H1 (cell line): ENCODE data around the gene HACD2. TPM values are rescaled to one million over a fixed set of nuclear protein-coding genes. Genes with fewer than 3 reads are reported as not detected.

Experiments
- polyA plus RNA-seq, 7 experiments: library from polyadenylated mRNA; depleted of rRNA in 3 of 7; stranded (reverse) in 5 of 7; unstranded in 2 of 7; fragments of >200 nt in 5 of 7; fragments of 200-250 nt in 2 of 7; gene quantifications; 1 replicate in 5 of 7; 2 replicates in 1 of 7; 4 replicates in 1 of 7; pipeline versions ENCODE4 v1.2.1 to v1.2.3, GENCODE V29; 2011 to 2013; ENCODE audit warnings: missing spikeins in 2 of 7, mixed read lengths in 2 of 7
- total RNA-seq: library from RNA; stranded (reverse); fragmentation: NEBNext Ultra II Directional; extraction: Animal tissue kit (Norgen Biotek cat#: 25700); gene quantifications from 2 replicates; pipeline ENCODE4 v1.2.1, GENCODE V29; 2021
- TF ChIP-seq, protein P1 (sequence below), 3 experiments: IDR thresholded peaks; 1 replicate in 2 of 3; 2 replicates in 1 of 3; pipeline versions ENCODE4 v1.5.1 to v1.6.1; 2011; ENCODE audit warnings: low read length in 3 of 3, mild to moderate bottlenecking in 3 of 3, inconsistent platforms in 2 of 3, low read depth in 1 of 3, moderate library complexity in 1 of 3; ENCODE audit not compliant: insufficient read depth in 1 of 3; ENCODE audit errors: control extremely low read depth in 1 of 3
- TF ChIP-seq, protein P2 (sequence below): IDR thresholded peaks from 2 replicates; pipeline ENCODE4 v1.6.1; 2011; ENCODE audit warnings: low read length, improper control_type of control experiment

Gene HACD2
- total and polyA plus RNA-seq, 2 of the 8 experiments (the other 6 are each of a cell fraction or from before 2014, with no cell fraction given) = 24.9 to 31.2 TPM

DNA sequence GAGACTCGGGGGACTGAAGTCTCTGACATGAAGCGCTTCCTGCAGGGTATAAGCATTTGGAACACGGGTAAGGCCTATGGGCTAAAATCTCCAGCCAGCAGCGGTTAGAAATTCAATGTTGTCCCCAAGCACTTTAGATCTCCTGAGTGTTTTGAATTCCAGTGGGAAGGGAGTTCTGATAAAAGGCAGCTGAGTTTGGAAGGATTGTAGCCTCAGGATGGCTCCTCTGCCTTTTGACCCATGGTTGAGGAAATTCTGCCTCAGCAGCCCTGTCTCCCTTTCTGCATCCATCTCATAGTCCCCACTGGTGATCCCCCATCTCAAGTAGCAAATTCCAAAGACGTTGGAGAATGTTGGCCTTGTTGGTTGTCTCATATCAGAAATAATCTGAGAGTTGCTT is 24.2 kb upstream of the HACD2 start (continued):
- TF ChIP-seq, protein P1, sequence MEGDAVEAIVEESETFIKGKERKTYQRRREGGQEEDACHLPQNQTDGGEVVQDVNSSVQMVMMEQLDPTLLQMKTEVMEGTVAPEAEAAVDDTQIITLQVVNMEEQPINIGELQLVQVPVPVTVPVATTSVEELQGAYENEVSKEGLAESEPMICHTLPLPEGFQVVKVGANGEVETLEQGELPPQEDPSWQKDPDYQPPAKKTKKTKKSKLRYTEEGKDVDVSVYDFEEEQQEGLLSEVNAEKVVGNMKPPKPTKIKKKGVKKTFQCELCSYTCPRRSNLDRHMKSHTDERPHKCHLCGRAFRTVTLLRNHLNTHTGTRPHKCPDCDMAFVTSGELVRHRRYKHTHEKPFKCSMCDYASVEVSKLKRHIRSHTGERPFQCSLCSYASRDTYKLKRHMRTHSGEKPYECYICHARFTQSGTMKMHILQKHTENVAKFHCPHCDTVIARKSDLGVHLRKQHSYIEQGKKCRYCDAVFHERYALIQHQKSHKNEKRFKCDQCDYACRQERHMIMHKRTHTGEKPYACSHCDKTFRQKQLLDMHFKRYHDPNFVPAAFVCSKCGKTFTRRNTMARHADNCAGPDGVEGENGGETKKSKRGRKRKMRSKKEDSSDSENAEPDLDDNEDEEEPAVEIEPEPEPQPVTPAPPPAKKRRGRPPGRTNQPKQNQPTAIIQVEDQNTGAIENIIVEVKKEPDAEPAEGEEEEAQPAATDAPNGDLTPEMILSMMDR (IDR thresholded peaks at IDR 0.05; ENCODE audit: control extremely low read depth in 1 of 3, insufficient read depth in 1 of 3, low read depth in 1 of 3, low read length in 3 of 3) = no peak
- TF ChIP-seq, protein P2, sequence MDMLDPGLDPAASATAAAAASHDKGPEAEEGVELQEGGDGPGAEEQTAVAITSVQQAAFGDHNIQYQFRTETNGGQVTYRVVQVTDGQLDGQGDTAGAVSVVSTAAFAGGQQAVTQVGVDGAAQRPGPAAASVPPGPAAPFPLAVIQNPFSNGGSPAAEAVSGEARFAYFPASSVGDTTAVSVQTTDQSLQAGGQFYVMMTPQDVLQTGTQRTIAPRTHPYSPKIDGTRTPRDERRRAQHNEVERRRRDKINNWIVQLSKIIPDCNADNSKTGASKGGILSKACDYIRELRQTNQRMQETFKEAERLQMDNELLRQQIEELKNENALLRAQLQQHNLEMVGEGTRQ = no peak
